ENCODE measurements around the gene SDC3.

The SDC3 gene

GRCh38 chr1:30928171-30928570, 19.6 kb upstream of the SDC3 start:
- no peak for DNase-seq

GRCh38 chr1:30927448-30927847, 18.9 kb upstream of the SDC3 start:
- DNase-seq, result no peak

GRCh38 chr1:30923597-30923996, 15.0 kb upstream of the SDC3 start:
- no peak for DNase-seq

- no peak for DNase-seq
These were observed 12.3 kb upstream of the SDC3 start for GRCh38 chr1:30920827-30921226.

GRCh38 chr1:30919025-30919881, 10.7 kb upstream of the SDC3 start:
- DNase-seq, result no peak

- DNase-seq, result no peak
These were observed 7.7 kb upstream of the SDC3 start for GRCh38 chr1:30916296-30916695.

GRCh38 chr1:30915491-30916230, 7.1 kb upstream of the SDC3 start:
- DNase-seq, result no peak

GRCh38 chr1:30914931-30915330, 6.4 kb upstream of the SDC3 start:
- DNase-seq, result no peak

GRCh38 chr1:30914587-30914922, 6.0 kb upstream of the SDC3 start:
- DNase-seq, result no peak

- no peak for DNase-seq
These were observed 4.5 kb upstream of the SDC3 start for GRCh38 chr1:30912913-30913652.

- no peak for DNase-seq
These were observed 3.7 kb upstream of the SDC3 start for GRCh38 chr1:30912224-30912623.

- peak; percentile 88 for DNase-seq
These were observed 2.7 kb upstream of the SDC3 start for GRCh38 chr1:30911059-30911954.

- DNase-seq, result no peak
These were observed 959 bp upstream of the SDC3 start for GRCh38 chr1:30909365-30910068.

- no peak for DNase-seq
These were observed 252 bp downstream of the SDC3 start for GRCh38 chr1:30908316-30908695.

GRCh38 chr1:30907481-30908315, 860 bp downstream of the SDC3 start:
- peak; percentile 62 for DNase-seq

GRCh38 chr1:30906631-30907441, 1.7 kb downstream of the SDC3 start:
- no peak for DNase-seq

- DNase-seq, result no peak
These were observed 2.5 kb downstream of the SDC3 start for GRCh38 chr1:30905916-30906620.

GRCh38 chr1:30905403-30905802, 3.2 kb downstream of the SDC3 start:
- no peak for DNase-seq

GRCh38 chr1:30904962-30905335, 3.6 kb downstream of the SDC3 start:
- no peak for DNase-seq
